Adipocyte (in vitro differentiated cells): ENCODE data around the gene ERC1.

Source experiments
- DNase-seq: peaks from one replicate; pipeline ENCODE4 v3.0.0-alpha.2; 2015; ENCODE audit warnings: low read depth
- H3K27me3 ChIP-seq: replicated peaks from 2 replicates; pipeline ENCODE4 v1.7.0; 2013; ENCODE audit warnings: mild to moderate bottlenecking, low read length, moderate library complexity; ENCODE audit not compliant: control insufficient read depth, insufficient read depth
- H3K36me3 ChIP-seq: 2 replicates; pipeline ENCODE4 v1.7.0; 2013; ENCODE audit warnings: low read length, mild to moderate bottlenecking, moderate library complexity; ENCODE audit not compliant: control insufficient read depth, insufficient read depth, severe bottlenecking
- H3K4me1 ChIP-seq: 2 replicates; pipeline ENCODE4 v1.7.0; 2013; ENCODE audit warnings: mild to moderate bottlenecking, low read length, moderate library complexity; ENCODE audit not compliant: control insufficient read depth, insufficient read depth
- H3K4me3 ChIP-seq: 2 replicates; pipeline ENCODE4 v1.7.0; 2013; ENCODE audit warnings: mild to moderate bottlenecking, low read length, moderate library complexity
- H3K9ac ChIP-seq: 2 replicates; pipeline ENCODE4 v1.7.0; 2013; ENCODE audit warnings: mild to moderate bottlenecking, low read length, moderate library complexity
- H3K9me3 ChIP-seq: 2 replicates; pipeline ENCODE4 v1.7.0; 2013; ENCODE audit warnings: mild to moderate bottlenecking, low read length, moderate library complexity; ENCODE audit not compliant: control insufficient read depth

ERC1 gene

GRCh38 chr12:1174659-1175058, 183.6 kb downstream of the ERC1 start:
- H3K4me3 ChIP-seq = no peak overlapping the region
- no peaks in the 10 kb centered on the region for H3K36me3 ChIP-seq
- H3K9me3 ChIP-seq = no peaks in the 10 kb centered on the region
- no peak for DNase-seq
- peaks cover 3% of the 10 kb centered on the region for H3K4me1 ChIP-seq
- no peaks in the 10 kb centered on the region for H3K27me3 ChIP-seq
- H3K9ac ChIP-seq = no peak overlapping the region

- H3K4me1 ChIP-seq = peaks cover 3% of the 10 kb centered on the region
- no peak overlapping the region for H3K4me3 ChIP-seq
- peaks cover 8% of the 10 kb centered on the region for H3K36me3 ChIP-seq
- no peaks in the 10 kb centered on the region for H3K9me3 ChIP-seq
- no peaks in the 10 kb centered on the region for H3K27me3 ChIP-seq
- no peak overlapping the region for H3K9ac ChIP-seq
- DNase-seq = no peak
Observed at GRCh38 chr12:1176191-1176590, 185.2 kb downstream of the ERC1 start.

- H3K9me3 ChIP-seq = no peaks in the 10 kb centered on the region
Observed at GRCh38 chr12:1179128-1179527, 188.1 kb downstream of the ERC1 start.

GRCh38 chr12:1182069-1182468, 191.0 kb downstream of the ERC1 start:
- peaks cover 19% of the 10 kb centered on the region for H3K36me3 ChIP-seq

More at GRCh38 chr12:1179128-1179527, 188.1 kb downstream of the ERC1 start:
- no peak overlapping the region for H3K9ac ChIP-seq
- no peaks in the 10 kb centered on the region for H3K27me3 ChIP-seq
- H3K4me3 ChIP-seq = no peak overlapping the region
- no peak for DNase-seq
- no peaks in the 10 kb centered on the region for H3K4me1 ChIP-seq
- peaks cover 13% of the 10 kb centered on the region for H3K36me3 ChIP-seq

GRCh38 chr12:1184402-1184801, 193.4 kb downstream of the ERC1 start:
- H3K27me3 ChIP-seq = no peaks in the 10 kb centered on the region
- no peak overlapping the region for H3K9ac ChIP-seq
- no peaks in the 10 kb centered on the region for H3K4me1 ChIP-seq
- no peaks in the 10 kb centered on the region for H3K9me3 ChIP-seq
- H3K36me3 ChIP-seq = peaks cover 27% of the 10 kb centered on the region
- H3K4me3 ChIP-seq = no peak overlapping the region
- no peak for DNase-seq

More at GRCh38 chr12:1182069-1182468, 191.0 kb downstream of the ERC1 start:
- Histone ChIP-seq H3K27me3 (no peaks in the 10 kb centered on the region), H3K9me3 (no peaks in the 10 kb centered on the region), H3K4me1 (no peaks in the 10 kb centered on the region), H3K4me3 (no peak overlapping the region), H3K9ac (no peak overlapping the region)
- DNase-seq = peak; percentile 17

GRCh38 chr12:1185460-1186182, 194.6 kb downstream of the ERC1 start:
- H3K36me3 ChIP-seq = peaks cover 30% of the 10 kb centered on the region

GRCh38 chr12:1186298-1186697, 195.3 kb downstream of the ERC1 start:
- no peak overlapping the region for H3K4me3 ChIP-seq
- no peak overlapping the region for H3K9ac ChIP-seq
- DNase-seq = no peak
- H3K36me3 ChIP-seq = peaks cover 24% of the 10 kb centered on the region
- H3K4me1 ChIP-seq = no peaks in the 10 kb centered on the region
- H3K27me3 ChIP-seq = no peaks in the 10 kb centered on the region
- H3K9me3 ChIP-seq = no peaks in the 10 kb centered on the region

More at GRCh38 chr12:1185460-1186182, 194.6 kb downstream of the ERC1 start:
- no peaks in the 10 kb centered on the region for H3K4me1 ChIP-seq
- H3K27me3 ChIP-seq = no peaks in the 10 kb centered on the region
- H3K4me3 ChIP-seq = no peak overlapping the region
- no peak for DNase-seq
- no peaks in the 10 kb centered on the region for H3K9me3 ChIP-seq
- no peak overlapping the region for H3K9ac ChIP-seq

GRCh38 chr12:1188016-1188415, 197.0 kb downstream of the ERC1 start:
- Histone ChIP-seq H3K36me3 (peaks cover 19% of the 10 kb centered on the region), H3K9me3 (no peaks in the 10 kb centered on the region), H3K4me3 (no peak overlapping the region), H3K4me1 (peaks cover 6% of the 10 kb centered on the region), H3K9ac (no peak overlapping the region), H3K27me3 (no peaks in the 10 kb centered on the region)
- no peak for DNase-seq

- no peak for DNase-seq
- Histone ChIP-seq H3K9ac (no peak overlapping the region), H3K4me1 (peaks cover 6% of the 10 kb centered on the region), H3K27me3 (no peaks in the 10 kb centered on the region), H3K9me3 (no peaks in the 10 kb centered on the region), H3K4me3 (no peak overlapping the region), H3K36me3 (peaks cover 19% of the 10 kb centered on the region)
Observed at GRCh38 chr12:1189163-1189562, 198.1 kb downstream of the ERC1 start.

- no peaks in the 10 kb centered on the region for H3K27me3 ChIP-seq
- H3K36me3 ChIP-seq = peaks cover 7% of the 10 kb centered on the region
- peaks cover 6% of the 10 kb centered on the region for H3K4me1 ChIP-seq
- H3K4me3 ChIP-seq = no peak overlapping the region
- no peaks in the 10 kb centered on the region for H3K9me3 ChIP-seq
- no peak for DNase-seq
- H3K9ac ChIP-seq = no peak overlapping the region
Observed at GRCh38 chr12:1195513-1195912, 204.5 kb downstream of the ERC1 start.

- H3K4me1 ChIP-seq = no peaks in the 10 kb centered on the region
- H3K36me3 ChIP-seq = peaks cover 7% of the 10 kb centered on the region
- no peak overlapping the region for H3K9ac ChIP-seq
- H3K27me3 ChIP-seq = no peaks in the 10 kb centered on the region
- H3K4me3 ChIP-seq = no peak overlapping the region
- DNase-seq = no peak
- no peaks in the 10 kb centered on the region for H3K9me3 ChIP-seq
Observed at GRCh38 chr12:1197264-1198018, 206.4 kb downstream of the ERC1 start.
